K562 (cell line): ENCODE data around the gene TOMM6. TPM values are rescaled to one million over a fixed set of nuclear protein-coding genes. Genes with fewer than 3 reads are reported as not detected.
A peak's percentile ranks its signal among the peaks of the same experiment; 100 is the strongest.

Experiments
- CTBP1 ChIP-seq: fragments of 450-650 bp; IDR thresholded peaks from 2 replicates; pipeline ENCODE4 v1.6.1; 2016; ENCODE audit warnings: borderline replicate concordance
- DEAF1 ChIP-seq: fragments of 450-650 bp; formaldehyde crosslinking; IDR thresholded peaks from 2 replicates; pipeline ENCODE4 v1.4.0; 2020; ENCODE audit warnings: mild to moderate bottlenecking, moderate library complexity
- ETS2 ChIP-seq: IDR thresholded peaks from 2 replicates; pipeline ENCODE4 v1.6.1; 2016; ENCODE audit warnings: borderline replicate concordance, missing genetic modification characterization, mild to moderate bottlenecking, moderate library complexity, missing compliant biosample characterization; ENCODE audit not compliant: poor library complexity, severe bottlenecking
- HDAC1 ChIP-seq, 2 experiments: fragments of 450-650 bp; IDR thresholded peaks; 2 replicates each; pipeline ENCODE4 v1.6.1; 2016 to 2017; ENCODE audit warnings: inconsistent platforms in 1 of 2, mild to moderate bottlenecking in 1 of 2, moderate library complexity in 1 of 2
- NR4A1 ChIP-seq, 2 experiments: fragments of 250-450 bp in 1 of 2; fragments of 450-650 bp in 1 of 2; sonication (Bioruptor Pico) in 1 of 2; IDR thresholded peaks; 2 replicates each; pipeline versions ENCODE4 v1.4.0 to v1.6.1; 2016 to 2020; ENCODE audit warnings: mild to moderate bottlenecking in 2 of 2, missing compliant biosample characterization in 1 of 2, missing genetic modification characterization in 1 of 2, moderate library complexity in 1 of 2
- RBM39 ChIP-seq: fragments of 200-400 bp; formaldehyde crosslinking; optimal IDR thresholded peaks from 2 replicates; pipeline ENCODE3; 2018; ENCODE audit warnings: low read depth, low read length
- REST ChIP-seq, 2 experiments: fragments of 450-650 bp; formaldehyde crosslinking in 1 of 2; IDR thresholded peaks; 2 replicates each; pipeline versions ENCODE4 v1.4.0 to v1.6.1; 2014 to 2020; ENCODE audit warnings: mild to moderate bottlenecking in 2 of 2, borderline replicate concordance in 1 of 2, low read depth in 1 of 2
- SP2 ChIP-seq: IDR thresholded peaks from 2 replicates; pipeline ENCODE4 v1.6.1; 2011; ENCODE audit warnings: mild to moderate bottlenecking, low read depth, low read length, moderate library complexity; ENCODE audit not compliant: poor library complexity, severe bottlenecking; ENCODE audit errors: extremely low read depth
- STAT6 ChIP-seq: sonication (generic); formaldehyde crosslinking; IDR thresholded peaks from 2 replicates; pipeline ENCODE4 v1.8.1; 2023; ENCODE audit warnings: mild to moderate bottlenecking, missing genetic modification reagents
- ZKSCAN1 ChIP-seq: fragments of 150-350 bp; IDR thresholded peaks from 2 replicates; pipeline ENCODE4 v1.6.1; 2016; ENCODE audit warnings: low read depth, low read length
- ZNF217 ChIP-seq: sonication (generic); formaldehyde crosslinking; IDR thresholded peaks from 2 replicates; pipeline ENCODE4 v1.8.0; 2022; ENCODE audit warnings: mild to moderate bottlenecking, missing genetic modification reagents
- polyA plus RNA-seq, 8 experiments: library from polyadenylated mRNA; depleted of rRNA in 4 of 8; stranded (reverse) in 5 of 8; unstranded in 3 of 8; fragments of >200 nt; fragmentation: Nextera tagmentation in 2 of 8; fragmentation: Illumina TruSeq in 1 of 8; extraction: Ambion mirVana in 2 of 8; extraction: Trizol in 1 of 8; gene quantifications; 2 replicates each; pipeline versions ENCODE4 v1.2.1 to v1.2.3, GENCODE V29; 2011 to 2014; ENCODE audit warnings: inconsistent platforms in 1 of 8, missing spikeins in 1 of 8
- total RNA-seq, 7 experiments: library from RNA; depleted of rRNA in 6 of 7; stranded (reverse); fragments of >200 nt in 6 of 7; fragmentation: Illumina TruSeq in 2 of 7; extraction: Trizol in 2 of 7; gene quantifications; 2 replicates each; pipeline versions ENCODE4 v1.2.1 to v1.2.3, GENCODE V29; 2011 to 2021; ENCODE audit warnings: low replicate concordance in 1 of 7

TOMM6 gene
- total and polyA plus RNA-seq, 9 of the 15 experiments (the other 6 are each of a cell fraction or from before 2014, with no cell fraction given), result 380 to 2,097 (median 1,065) TPM

GRCh38 chr6:41787219-41787917, at the start of gene TOMM6 (continued):
- TF ChIP-seq STAT6 (CRISPR knock-in tag) (peak; percentile 37), RBM39 (no peak), ZKSCAN1 (0 out of 2 replicates have a peak, but pooled peaks have one; percentile 54), NR4A1 (CRISPR knock-in tag; IDR thresholded peaks at IDR 0.05) (no peak), NR4A1 (tag; IDR thresholded peaks at IDR 0.05) (no peak), CTBP1 (peak; percentile 94), ETS2 (tag) (peak; percentile 34), SP2 (peak; percentile 23), DEAF1 (CRISPR knock-in tag) (no peak), ZNF217 (CRISPR knock-in tag) (no peak), HDAC1 (IDR thresholded peaks at IDR 0.05) (peak in 1 of 2 experiments; percentile 88; a peak in 3 of 4 replicates), REST (IDR thresholded peaks at IDR 0.05; ENCODE audit: borderline replicate concordance) (no peak; the same call in 1 of the 2 replicates), REST (CRISPR knock-in tag; IDR thresholded peaks at IDR 0.05; ENCODE audit: low read depth) (peak; percentile 38; the same call in 1 of the 2 replicates)
